K562 (cell line): ENCODE measurements around the gene CYP17A1.
A peak's percentile ranks its signal among the peaks of the same experiment; 100 is the strongest.

ENCODE experiments used
- COPS2 ChIP-seq: fragments of 450-650 bp; conservative IDR thresholded peaks from 2 replicates; pipeline ENCODE4 v1.6.1; 2016; ENCODE audit warnings: mild to moderate bottlenecking, moderate library complexity
- CTCF ChIP-seq, 3 experiments: IDR thresholded peaks in 2 of 3; conservative IDR thresholded peaks in 1 of 3; 2 replicates each; pipeline ENCODE4 v1.5.1; 2011 to 2012; ENCODE audit warnings: low read length in 3 of 3, mild to moderate bottlenecking in 3 of 3, control low read depth in 2 of 3, improper control_type of control experiment in 1 of 3, inconsistent platforms in 1 of 3, low read depth in 1 of 3, mixed read lengths in 1 of 3, moderate library complexity in 1 of 3; ENCODE audit not compliant: insufficient read depth in 2 of 3
- RAD21 ChIP-seq, 2 experiments: fragments of 250-450 bp in 1 of 2; fragments of 450-650 bp in 1 of 2; sonication (Bioruptor Pico) in 1 of 2; formaldehyde crosslinking in 1 of 2; IDR thresholded peaks in 1 of 2; conservative IDR thresholded peaks in 1 of 2; 2 replicates each; pipeline versions ENCODE4 v1.4.0 to v1.8.0; 2020 to 2022; ENCODE audit warnings: mild to moderate bottlenecking in 2 of 2, moderate library complexity in 1 of 2
- TSC22D4 ChIP-seq: fragments of 450-650 bp; IDR thresholded peaks from 2 replicates; pipeline ENCODE4 v1.6.1; 2016; ENCODE audit warnings: missing genetic modification characterization, missing biosample characterization, control low read depth
- ZBTB7A ChIP-seq: IDR thresholded peaks from 2 replicates; pipeline ENCODE4 v1.6.1; 2011; ENCODE audit warnings: low read depth, mild to moderate bottlenecking, low read length, moderate library complexity, borderline replicate concordance; ENCODE audit not compliant: control insufficient read depth
- ZNF318 ChIP-seq, 2 experiments: fragments of 450-650 bp; IDR thresholded peaks; 2 replicates each; pipeline ENCODE4 v1.6.1; 2016; ENCODE audit warnings: mild to moderate bottlenecking in 2 of 2, borderline replicate concordance in 1 of 2, low read depth in 1 of 2, moderate library complexity in 1 of 2
- TF ChIP-seq, protein P1 (sequence below), 2 experiments: fragments of 450-650 bp in 1 of 2; IDR thresholded peaks; 2 replicates each; pipeline ENCODE4 v1.6.1; 2011 to 2017; ENCODE audit warnings: low read depth in 2 of 2, antibody characterized with exemption in 1 of 2, borderline replicate concordance in 1 of 2, low read length in 1 of 2, mild to moderate bottlenecking in 1 of 2, mixed read lengths in 1 of 2; ENCODE audit not compliant: control insufficient read depth in 1 of 2

- TF ChIP-seq COPS2 (no peak), RAD21 (CRISPR knock-in tag; conservative IDR thresholded peaks at IDR 0.05 in 1 of 2, IDR thresholded peaks at IDR 0.05 in 1 of 2) (no peak), CTCF (IDR thresholded peaks at IDR 0.05 in 2 of 3, conservative IDR thresholded peaks at IDR 0.05 in 1 of 3; ENCODE audit: insufficient read depth in 2 of 3, low read depth in 1 of 3, low read length in 3 of 3) (no peak), ZNF318 (IDR thresholded peaks at IDR 0.05; ENCODE audit: borderline replicate concordance in 1 of 2, low read depth in 1 of 2) (no peak), TSC22D4 (tag) (no peak), ZBTB7A (peak; percentile 68; the same call in 1 of the 2 replicates)
- TF ChIP-seq, protein P1, sequence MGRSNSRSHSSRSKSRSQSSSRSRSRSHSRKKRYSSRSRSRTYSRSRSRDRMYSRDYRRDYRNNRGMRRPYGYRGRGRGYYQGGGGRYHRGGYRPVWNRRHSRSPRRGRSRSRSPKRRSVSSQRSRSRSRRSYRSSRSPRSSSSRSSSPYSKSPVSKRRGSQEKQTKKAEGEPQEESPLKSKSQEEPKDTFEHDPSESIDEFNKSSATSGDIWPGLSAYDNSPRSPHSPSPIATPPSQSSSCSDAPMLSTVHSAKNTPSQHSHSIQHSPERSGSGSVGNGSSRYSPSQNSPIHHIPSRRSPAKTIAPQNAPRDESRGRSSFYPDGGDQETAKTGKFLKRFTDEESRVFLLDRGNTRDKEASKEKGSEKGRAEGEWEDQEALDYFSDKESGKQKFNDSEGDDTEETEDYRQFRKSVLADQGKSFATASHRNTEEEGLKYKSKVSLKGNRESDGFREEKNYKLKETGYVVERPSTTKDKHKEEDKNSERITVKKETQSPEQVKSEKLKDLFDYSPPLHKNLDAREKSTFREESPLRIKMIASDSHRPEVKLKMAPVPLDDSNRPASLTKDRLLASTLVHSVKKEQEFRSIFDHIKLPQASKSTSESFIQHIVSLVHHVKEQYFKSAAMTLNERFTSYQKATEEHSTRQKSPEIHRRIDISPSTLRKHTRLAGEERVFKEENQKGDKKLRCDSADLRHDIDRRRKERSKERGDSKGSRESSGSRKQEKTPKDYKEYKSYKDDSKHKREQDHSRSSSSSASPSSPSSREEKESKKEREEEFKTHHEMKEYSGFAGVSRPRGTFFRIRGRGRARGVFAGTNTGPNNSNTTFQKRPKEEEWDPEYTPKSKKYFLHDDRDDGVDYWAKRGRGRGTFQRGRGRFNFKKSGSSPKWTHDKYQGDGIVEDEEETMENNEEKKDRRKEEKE (IDR thresholded peaks at IDR 0.05; ENCODE audit: borderline replicate concordance in 1 of 2, control insufficient read depth in 1 of 2, low read depth in 2 of 2, low read length in 1 of 2), result no peak
Measured at GRCh38 chr10:102814453-102814871, 22.8 kb downstream of the CYP17A1 start.
